ENCODE results near the gene B4GALT3.

DNA sequence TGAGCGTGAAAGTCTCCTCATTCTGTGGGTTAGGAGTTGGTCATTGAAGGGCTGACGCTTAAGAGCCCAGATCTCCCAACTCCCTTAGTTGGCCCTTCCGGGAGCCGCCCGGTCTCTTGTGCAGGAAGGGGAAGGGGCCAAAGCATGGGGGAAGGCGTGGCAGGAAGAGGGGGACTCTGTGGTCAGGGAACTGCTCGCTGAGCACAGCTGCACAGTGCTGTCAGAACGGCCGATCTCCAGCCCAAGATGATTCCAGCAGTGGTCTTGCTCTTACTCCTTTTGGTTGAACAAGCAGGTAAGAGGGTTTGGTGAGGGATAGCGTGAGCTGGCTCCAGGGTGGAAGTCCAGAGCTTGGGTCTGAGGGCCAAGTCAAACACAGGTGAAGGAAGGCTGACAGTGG, 37.8 kb upstream of the B4GALT3 start, which contains the start of gene FCER1G:
- TF ChIP-seq SP1 (IDR thresholded peaks at IDR 0.05) (no peak), TARDBP (IDR thresholded peaks at IDR 0.05) (no peak), FOXM1 (IDR thresholded peaks at IDR 0.05; ENCODE audit: borderline replicate concordance) (no peak), HDGF (IDR thresholded peaks at IDR 0.05; ENCODE audit: borderline replicate concordance) (no peak), BHLHE40 (IDR thresholded peaks at IDR 0.05; ENCODE audit: borderline replicate concordance) (no peak), FOXA1 (IDR thresholded peaks at IDR 0.05) (no peak), SUZ12 (IDR thresholded peaks at IDR 0.05) (no peak), ZNF384 (IDR thresholded peaks at IDR 0.05) (no peak), L3MBTL2 (conservative IDR thresholded peaks at IDR 0.05) (no peak), ARNT (IDR thresholded peaks at IDR 0.05) (no peak), ELF4 (IDR thresholded peaks at IDR 0.05) (no peak), LEF1 (IDR thresholded peaks at IDR 0.05; ENCODE audit: borderline replicate concordance) (no peak)
- TF ChIP-seq, protein P1, sequence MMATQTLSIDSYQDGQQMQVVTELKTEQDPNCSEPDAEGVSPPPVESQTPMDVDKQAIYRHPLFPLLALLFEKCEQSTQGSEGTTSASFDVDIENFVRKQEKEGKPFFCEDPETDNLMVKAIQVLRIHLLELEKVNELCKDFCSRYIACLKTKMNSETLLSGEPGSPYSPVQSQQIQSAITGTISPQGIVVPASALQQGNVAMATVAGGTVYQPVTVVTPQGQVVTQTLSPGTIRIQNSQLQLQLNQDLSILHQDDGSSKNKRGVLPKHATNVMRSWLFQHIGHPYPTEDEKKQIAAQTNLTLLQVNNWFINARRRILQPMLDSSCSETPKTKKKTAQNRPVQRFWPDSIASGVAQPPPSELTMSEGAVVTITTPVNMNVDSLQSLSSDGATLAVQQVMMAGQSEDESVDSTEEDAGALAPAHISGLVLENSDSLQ (IDR thresholded peaks at IDR 0.05), result no peak

All from HEK293T (cell line).